CD4-positive, alpha-beta T cell (primary cell): ENCODE measurements around the gene KRTAP4-16. TPM values are rescaled to one million over a fixed set of nuclear protein-coding genes. Genes with fewer than 3 reads are reported as not detected.
"Not testable (repeated sequence)": the region's sequence is repeated elsewhere in the genome, so short reads cannot be mapped to it uniquely, and the experiment has no call there.

Experiments
- ATAC-seq: fragments of 200-7000 bp; cut with Tn5 transposase; one replicate; pipeline ENCODE4 v1.10.0; 2022; ENCODE audit warnings: mild to moderate bottlenecking; ENCODE audit not compliant: poor library complexity
- CTCF ChIA-PET: fragments of 350-600 bp; sonication (Branson Sonifier 250); formaldehyde crosslinking; loops from one replicate; lab custom pipeline; 2021; ENCODE audit warnings: antibody characterized with exemption, inconsistent platforms; lab: Charles Lee
- POLR2A ChIA-PET: fragments of 350-600 bp; sonication (Branson Sonifier 250); formaldehyde crosslinking; loops from one replicate; lab custom pipeline; 2021; ENCODE audit warnings: antibody characterized with exemption, inconsistent platforms; lab: Charles Lee
- DNase-seq, 14 experiments: peaks; one replicate each; pipeline ENCODE4 v3.0.0-alpha.2; 2013 to 2020; ENCODE audit warnings: mixed read lengths in 2 of 14
- H3K27ac ChIP-seq, 2 donors: one replicate each; pipeline versions ENCODE4 v1.5.1 to v1.7.0; 2013; ENCODE audit warnings: low read length in 2 of 2, low read depth in 1 of 2, mild to moderate bottlenecking in 1 of 2
- H3K27me3 ChIP-seq, 2 experiments: 1 replicate in 1 of 2; 2 replicates in 1 of 2; pipeline versions ENCODE4 v1.6.1 to v1.7.0; 2013; ENCODE audit warnings: low read length in 2 of 2, control low read depth in 1 of 2, mild to moderate bottlenecking in 1 of 2, moderate library complexity in 1 of 2; ENCODE audit not compliant: insufficient read depth in 2 of 2, control insufficient read depth in 1 of 2
- H3K36me3 ChIP-seq: one replicate; pipeline ENCODE4 v1.6.1; 2013; ENCODE audit warnings: low read length, control low read depth; ENCODE audit not compliant: insufficient read depth
- H3K4me1 ChIP-seq: one replicate; pipeline ENCODE4 v1.6.1; 2013; ENCODE audit warnings: low read length, control low read depth; ENCODE audit not compliant: insufficient read depth
- H3K4me3 ChIP-seq: one replicate; pipeline ENCODE4 v1.5.1; 2013; ENCODE audit warnings: mild to moderate bottlenecking, low read length, moderate library complexity
- H3K9me3 ChIP-seq, 2 experiments: 1 replicate in 1 of 2; 2 replicates in 1 of 2; pipeline versions ENCODE4 v1.6.1 to v1.7.0; 2013; ENCODE audit warnings: low read length in 2 of 2, mild to moderate bottlenecking in 2 of 2, control low read depth in 1 of 2, moderate library complexity in 1 of 2; ENCODE audit not compliant: control insufficient read depth in 1 of 2, insufficient read depth in 1 of 2
- H3K27ac Mint-ChIP-seq: one replicate; pipeline ENCODE4 v1.8.0; 2020; ENCODE audit warnings: mixed read lengths
- H3K27me3 Mint-ChIP-seq: one replicate; pipeline ENCODE4 v1.8.0; 2021; ENCODE audit warnings: mixed read lengths
- H3K36me3 Mint-ChIP-seq: one replicate; pipeline ENCODE4 v1.8.0; 2021; ENCODE audit warnings: low read depth, mixed read lengths
- H3K4me1 Mint-ChIP-seq: one replicate; pipeline ENCODE4 v1.8.0; 2021; ENCODE audit warnings: low read depth, mixed read lengths
- H3K4me3 Mint-ChIP-seq: one replicate; pipeline ENCODE4 v1.8.0; 2020; ENCODE audit warnings: mild to moderate bottlenecking, mixed read lengths
- H3K9me3 Mint-ChIP-seq: one replicate; pipeline ENCODE4 v1.8.0; 2020; ENCODE audit warnings: mixed read lengths
- intact Hi-C, 2 experiments: fragments of 100-400 bp; cut with DNase I in 1 of 2; cut with micrococcal nuclease in 1 of 2; formaldehyde crosslinking; loops; one replicate each; pipeline versions ENCODE4 v1.15.1 to v1.9.0; 2023 to 2025; cut with DNase I, micrococcal nuclease
- total RNA-seq, 174 experiments: library from RNA in 2 of 174; stranded (reverse) in 2 of 174; gene quantifications; one replicate each; pipeline ENCODE4 v1.2.3 and lab custom pipeline; 2021 to 2026
- TF ChIP-seq, protein P1 (sequence below): fragments of 200-600 bp; IDR thresholded peaks from one replicate; pipeline ENCODE4 v1.8.0; 2022; ENCODE audit warnings: antibody characterized with exemption, mild to moderate bottlenecking

The KRTAP4-16 gene
- total RNA-seq, 2 experiments from 2014 or later = not detected

DNA sequence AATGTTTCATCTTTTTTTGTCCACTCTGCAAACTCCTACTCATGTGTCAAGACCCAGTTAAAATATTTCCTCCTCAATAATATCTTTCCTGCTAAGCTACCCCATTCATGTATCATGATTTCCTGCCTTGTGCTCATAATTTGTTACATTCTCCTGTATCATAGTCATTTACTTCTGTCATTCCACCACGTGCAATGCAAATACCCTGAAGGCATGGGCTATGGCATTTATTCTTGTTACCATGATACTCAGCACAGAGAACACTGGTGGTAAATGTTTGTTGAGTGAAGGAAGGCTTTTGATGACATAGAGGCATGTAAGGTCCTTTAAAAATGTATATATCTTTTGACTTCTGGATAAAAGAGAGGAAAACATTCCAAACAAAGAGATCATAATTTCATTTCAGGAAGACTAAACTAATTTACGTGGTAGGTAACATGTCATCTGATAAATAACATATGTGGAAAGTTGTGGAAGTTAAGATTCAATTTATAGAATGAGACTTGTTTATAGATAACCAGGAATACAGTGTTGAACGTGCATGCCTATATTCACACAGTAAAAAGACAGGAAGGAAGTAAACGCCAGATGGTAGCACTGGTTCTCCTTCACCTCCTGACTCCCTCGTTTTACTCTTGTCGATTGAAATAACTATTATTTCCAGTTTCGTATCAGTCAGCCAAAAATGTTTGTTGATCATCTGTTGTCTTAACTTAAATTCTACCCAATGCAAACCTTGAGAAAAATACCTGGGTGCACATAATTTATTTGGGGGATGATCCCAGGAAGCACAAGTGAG is 2.1 kb downstream of the KRTAP4-16 start:
- H3K27me3 Mint-ChIP-seq = not testable (repeated sequence)
- intact Hi-C loops = loop anchor here in 1 of 2 experiments (5.0 kb wide), 2 partner anchors 37 to 222 kb away; no protein-coding TSS in a partner anchor

DNA sequence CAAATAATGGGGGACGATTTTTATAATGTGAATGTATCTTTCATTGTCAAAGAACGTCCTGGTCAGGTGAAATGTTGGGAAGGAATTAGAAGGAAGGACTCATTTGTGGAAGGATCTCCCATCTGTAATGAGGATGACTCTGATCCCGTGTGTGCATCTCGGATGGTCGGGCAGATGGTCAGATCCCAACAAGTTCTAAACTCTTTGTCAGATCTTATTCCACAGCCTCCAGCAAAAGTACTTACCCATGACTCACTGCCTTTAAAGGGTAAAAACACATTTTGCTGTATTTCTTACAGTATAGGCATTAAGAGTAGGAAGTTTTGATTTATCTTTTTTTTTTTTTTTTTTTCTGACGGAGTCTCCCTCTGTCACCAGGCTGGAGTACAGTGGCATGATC is 3.5 kb downstream of the KRTAP4-16 start:
- Histone ChIP-seq H3K27ac (no peak overlapping the region), H3K36me3 (no peaks in the 10 kb centered on the region), H3K4me1 (peaks cover 3% of the 10 kb centered on the region), H3K27me3 (peaks cover 0 to 2% of the 10 kb centered on the region in 2 experiments), H3K9me3 (no peaks in the 10 kb centered on the region), H3K4me3 (no peak overlapping the region)
- Mint-ChIP-seq H3K27me3 (peaks cover 10% of the 10 kb centered on the region), H3K4me1 (peaks cover 17% of the 10 kb centered on the region), H3K9me3 (no peaks in the 10 kb centered on the region), H3K27ac (no peak overlapping the region), H3K4me3 (no peak overlapping the region), H3K36me3 (no peaks in the 10 kb centered on the region)
- TF ChIP-seq, protein P1, sequence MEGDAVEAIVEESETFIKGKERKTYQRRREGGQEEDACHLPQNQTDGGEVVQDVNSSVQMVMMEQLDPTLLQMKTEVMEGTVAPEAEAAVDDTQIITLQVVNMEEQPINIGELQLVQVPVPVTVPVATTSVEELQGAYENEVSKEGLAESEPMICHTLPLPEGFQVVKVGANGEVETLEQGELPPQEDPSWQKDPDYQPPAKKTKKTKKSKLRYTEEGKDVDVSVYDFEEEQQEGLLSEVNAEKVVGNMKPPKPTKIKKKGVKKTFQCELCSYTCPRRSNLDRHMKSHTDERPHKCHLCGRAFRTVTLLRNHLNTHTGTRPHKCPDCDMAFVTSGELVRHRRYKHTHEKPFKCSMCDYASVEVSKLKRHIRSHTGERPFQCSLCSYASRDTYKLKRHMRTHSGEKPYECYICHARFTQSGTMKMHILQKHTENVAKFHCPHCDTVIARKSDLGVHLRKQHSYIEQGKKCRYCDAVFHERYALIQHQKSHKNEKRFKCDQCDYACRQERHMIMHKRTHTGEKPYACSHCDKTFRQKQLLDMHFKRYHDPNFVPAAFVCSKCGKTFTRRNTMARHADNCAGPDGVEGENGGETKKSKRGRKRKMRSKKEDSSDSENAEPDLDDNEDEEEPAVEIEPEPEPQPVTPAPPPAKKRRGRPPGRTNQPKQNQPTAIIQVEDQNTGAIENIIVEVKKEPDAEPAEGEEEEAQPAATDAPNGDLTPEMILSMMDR = no peak
- CTCF ChIA-PET = no interaction called here
- ATAC-seq (no peak), DNase-seq (no peak)
- POLR2A ChIA-PET = no interaction called here
- intact Hi-C loops = loop anchor here in 1 of 2 experiments (5.0 kb wide), 1 partner anchor 39 kb away; no protein-coding TSS in a partner anchor

More for the DNA sequence above, 2.1 kb downstream of the KRTAP4-16 start:
- H3K9me3 ChIP-seq, H3K4me1 ChIP-seq, DNase-seq, CTCF ChIA-PET, H3K27me3 ChIP-seq, H3K4me3 ChIP-seq, H3K4me3 Mint-ChIP-seq, H3K27ac Mint-ChIP-seq, H3K27ac ChIP-seq, H3K36me3 Mint-ChIP-seq, POLR2A ChIA-PET, H3K9me3 Mint-ChIP-seq, H3K36me3 ChIP-seq: not testable (repeated sequence)
- ATAC-seq = peak; percentile 64
- TF ChIP-seq, protein P1 = peak; percentile 19
- peaks cover 17% of the 10 kb centered on the region for H3K4me1 Mint-ChIP-seq

DNA sequence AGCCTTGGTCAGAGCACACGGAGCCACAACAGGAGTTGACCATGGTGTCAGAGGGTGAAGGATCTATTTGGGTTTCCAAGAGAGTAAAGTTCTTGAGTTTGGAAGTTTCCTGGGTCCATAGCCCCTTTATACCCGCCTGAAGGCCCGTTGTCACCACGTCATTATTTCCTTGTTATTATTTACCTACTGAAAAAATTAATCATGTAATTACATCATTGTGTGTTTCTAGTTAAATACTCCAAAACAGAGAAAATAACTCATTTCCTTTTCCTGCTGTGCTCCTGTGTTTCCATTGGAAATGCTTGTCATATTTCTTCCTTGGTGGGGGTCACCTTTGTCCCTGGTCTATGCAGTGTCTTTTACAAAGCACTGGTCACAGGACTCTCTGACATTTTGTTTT is 4.0 kb downstream of the KRTAP4-16 start, which contains the start of gene KRTAP4-8:
TSS of gene KRTAP4-8 (minus strand) at position 101 of the 400 bp plus-strand sequence. CDS start at position 43, 58 bp downstream.
- TF ChIP-seq, protein P1 = no peak
- no peak within 1 kb of the TSS for H3K27ac Mint-ChIP-seq

More for the DNA sequence above, 4.0 kb downstream of the KRTAP4-16 start, which contains the start of gene KRTAP4-8:
- ChIA-PET CTCF (no interaction called here), POLR2A (no interaction called here)
- no peak for ATAC-seq
- H3K27me3 ChIP-seq = peaks cover 0 to 2% of the 10 kb centered on the region in 2 experiments
- no peaks in the 10 kb centered on the region for H3K36me3 Mint-ChIP-seq
- H3K4me1 Mint-ChIP-seq = peaks cover 17% of the 10 kb centered on the region
- H3K27ac ChIP-seq = no peak within 1 kb of the TSS
- peaks cover 3% of the 10 kb centered on the region for H3K4me1 ChIP-seq
- H3K36me3 ChIP-seq = no peaks in the 10 kb centered on the region
- H3K4me3 Mint-ChIP-seq = no peak within 1 kb of the TSS
- H3K27me3 Mint-ChIP-seq = peaks cover 10% of the 10 kb centered on the region
- no peak for DNase-seq
- no peak within 1 kb of the TSS for H3K4me3 ChIP-seq
- intact Hi-C loops = loop anchor here in 1 of 2 experiments (5.0 kb wide), 1 partner anchor 39 kb away; no protein-coding TSS in a partner anchor
- no peaks in the 10 kb centered on the region for H3K9me3 Mint-ChIP-seq
- no peaks in the 10 kb centered on the region for H3K9me3 ChIP-seq
